Stomach (tissue), 9 donors: ENCODE measurements around the gene TPST1. TPM values are rescaled to one million over a fixed set of nuclear protein-coding genes. Genes with fewer than 3 reads are reported as not detected.

Experiments used
- DNase-seq, 2 donors: peaks; one replicate each; pipeline versions ENCODE4 v3.0.0 to v3.0.0-alpha.2; 2013 to 2019
- H3K27ac ChIP-seq, 5 donors: fragments of 200-600 bp in 4 of 5; sonication (generic) in 4 of 5; one replicate each; pipeline ENCODE4 v1.5.1; 2013 to 2019; ENCODE audit warnings: mild to moderate bottlenecking in 1 of 5, moderate library complexity in 1 of 5
- H3K27me3 ChIP-seq, 3 donors: fragments of 200-600 bp; sonication (generic); one replicate each; pipeline ENCODE4 v1.5.1; 2017 to 2019; ENCODE audit warnings: mixed run types in 1 of 3
- H3K36me3 ChIP-seq, 4 donors: fragments of 200-600 bp; sonication (generic); 1 replicate in 3 of 4; 2 replicates in 1 of 4; pipeline ENCODE4 v1.5.1; 2016 to 2019
- H3K4me1 ChIP-seq, 4 donors: fragments of 200-600 bp; sonication (generic); one replicate each; pipeline ENCODE4 v1.5.1; 2016 to 2019
- H3K4me3 ChIP-seq, 4 donors: fragments of 200-600 bp; sonication (generic) in 3 of 4; one replicate each; pipeline ENCODE4 v1.5.1; 2016 to 2019; ENCODE audit warnings: mild to moderate bottlenecking in 1 of 4
- H3K9me3 ChIP-seq, 4 donors: fragments of 200-600 bp; sonication (generic); one replicate each; pipeline ENCODE4 v1.5.1; 2016 to 2019
- EP300 ChIP-seq: sonication (generic); formaldehyde crosslinking; IDR thresholded peaks from one replicate; pipeline ENCODE4 v1.6.1; 2017; ENCODE audit warnings: antibody characterized with exemption
- POLR2A ChIP-seq, 4 donors: fragments of 450-650 bp; IDR thresholded peaks; one replicate each; pipeline ENCODE4 v1.6.1; 2016; ENCODE audit warnings: antibody characterized with exemption in 4 of 4, control low read depth in 2 of 4, mild to moderate bottlenecking in 1 of 4, moderate library complexity in 1 of 4
- POLR2AphosphoS5 ChIP-seq, 3 donors: sonication (generic); formaldehyde crosslinking; IDR thresholded peaks; one replicate each; pipeline ENCODE4 v1.6.1; 2016; ENCODE audit warnings: antibody characterized with exemption in 3 of 3
- WGBS, 5 donors: extraction: QIAGEN DNeasy Blood & Tissue Kit in 3 of 5; methylation state at CpG; one replicate each; pipeline versions ENCODE4 v1.1.5 to v1.1.7; 2013 to 2018; 5-methylcytosine and 5-hydroxymethylcytosine counted together
- intact Hi-C: fragments of 100-400 bp; cut with DNase I; formaldehyde crosslinking; loops from one replicate; pipeline ENCODE4 v1.15.1; 2023; ENCODE audit warnings: low total_unique reads
- polyA plus RNA-seq, 3 donors: library from polyadenylated mRNA; stranded (reverse); fragments of 200-250 nt; gene quantifications; one replicate each; pipeline ENCODE4 v1.2.3, GENCODE V29; 2013
- total RNA-seq, 5 donors: library from RNA; depleted of rRNA; stranded (reverse); fragments of >200 nt; gene quantifications; one replicate each; pipeline versions ENCODE4 v1.1.0 to v1.2.3, GENCODE V29; 2014 to 2016
- TF ChIP-seq, protein P1 (sequence below), 7 experiments: fragments of 450-650 bp in 4 of 7; fragments of 200-600 bp in 3 of 7; sonication (generic) in 3 of 7; IDR thresholded peaks; one replicate each; pipeline ENCODE4 v1.5.1; 2016 to 2019; ENCODE audit warnings: antibody characterized with exemption in 7 of 7, control low read depth in 2 of 7, mild to moderate bottlenecking in 1 of 7
- donor health status: healthy with polysubstance abuse.
- donor health status: Bipolar disorder and iron deficiency.
- donor health status: healthy.

Gene TPST1
- total and polyA plus RNA-seq, 8 donors: 0.58 to 78.8 (median 8.7) TPM

DNA sequence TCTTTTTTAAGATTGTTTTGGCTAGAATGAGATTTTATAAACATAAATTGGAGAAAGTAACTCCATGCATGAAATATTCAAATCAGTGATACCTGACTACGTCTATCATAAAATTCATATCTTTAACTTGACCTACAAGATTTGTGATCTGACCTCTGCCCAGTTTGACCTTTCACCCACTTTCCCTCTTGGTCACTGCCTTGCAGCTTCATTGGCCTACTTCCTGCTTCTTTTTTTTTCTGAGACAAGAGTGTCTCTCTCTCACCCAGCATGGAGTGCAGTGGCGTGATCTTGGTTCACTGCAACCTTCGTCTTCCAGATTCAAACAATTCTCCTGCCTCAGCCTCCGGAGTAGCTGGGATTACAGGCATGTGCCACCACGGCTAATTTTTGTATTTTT, 28.5 kb downstream of the TPST1 start:
- Histone ChIP-seq H3K9me3 (peaks cover 0 to 6% (median 2%) of the 10 kb centered on the region in 4 donors), H3K27ac (no peak overlapping the region), H3K36me3 (peaks cover 0 to 5% (median 0%) of the 10 kb centered on the region in 4 donors), H3K4me1 (peaks cover 11 to 22% (median 19%) of the 10 kb centered on the region in 4 donors), H3K4me3 (no peak overlapping the region), H3K27me3 (no peaks in the 10 kb centered on the region)
- intact Hi-C loops: no loop called here
- no peak for DNase-seq
- TF ChIP-seq, protein P1, sequence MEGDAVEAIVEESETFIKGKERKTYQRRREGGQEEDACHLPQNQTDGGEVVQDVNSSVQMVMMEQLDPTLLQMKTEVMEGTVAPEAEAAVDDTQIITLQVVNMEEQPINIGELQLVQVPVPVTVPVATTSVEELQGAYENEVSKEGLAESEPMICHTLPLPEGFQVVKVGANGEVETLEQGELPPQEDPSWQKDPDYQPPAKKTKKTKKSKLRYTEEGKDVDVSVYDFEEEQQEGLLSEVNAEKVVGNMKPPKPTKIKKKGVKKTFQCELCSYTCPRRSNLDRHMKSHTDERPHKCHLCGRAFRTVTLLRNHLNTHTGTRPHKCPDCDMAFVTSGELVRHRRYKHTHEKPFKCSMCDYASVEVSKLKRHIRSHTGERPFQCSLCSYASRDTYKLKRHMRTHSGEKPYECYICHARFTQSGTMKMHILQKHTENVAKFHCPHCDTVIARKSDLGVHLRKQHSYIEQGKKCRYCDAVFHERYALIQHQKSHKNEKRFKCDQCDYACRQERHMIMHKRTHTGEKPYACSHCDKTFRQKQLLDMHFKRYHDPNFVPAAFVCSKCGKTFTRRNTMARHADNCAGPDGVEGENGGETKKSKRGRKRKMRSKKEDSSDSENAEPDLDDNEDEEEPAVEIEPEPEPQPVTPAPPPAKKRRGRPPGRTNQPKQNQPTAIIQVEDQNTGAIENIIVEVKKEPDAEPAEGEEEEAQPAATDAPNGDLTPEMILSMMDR (IDR thresholded peaks at IDR 0.05): no peak
- TF ChIP-seq POLR2A (IDR thresholded peaks at IDR 0.05) (no peak), EP300 (no peak), POLR2AphosphoS5 (IDR thresholded peaks at IDR 0.05) (no peak)
- WGBS, 5 donors: 81 to 89% (median 87%) methylated on average over 5 of the region's 5 CpGs

DNA sequence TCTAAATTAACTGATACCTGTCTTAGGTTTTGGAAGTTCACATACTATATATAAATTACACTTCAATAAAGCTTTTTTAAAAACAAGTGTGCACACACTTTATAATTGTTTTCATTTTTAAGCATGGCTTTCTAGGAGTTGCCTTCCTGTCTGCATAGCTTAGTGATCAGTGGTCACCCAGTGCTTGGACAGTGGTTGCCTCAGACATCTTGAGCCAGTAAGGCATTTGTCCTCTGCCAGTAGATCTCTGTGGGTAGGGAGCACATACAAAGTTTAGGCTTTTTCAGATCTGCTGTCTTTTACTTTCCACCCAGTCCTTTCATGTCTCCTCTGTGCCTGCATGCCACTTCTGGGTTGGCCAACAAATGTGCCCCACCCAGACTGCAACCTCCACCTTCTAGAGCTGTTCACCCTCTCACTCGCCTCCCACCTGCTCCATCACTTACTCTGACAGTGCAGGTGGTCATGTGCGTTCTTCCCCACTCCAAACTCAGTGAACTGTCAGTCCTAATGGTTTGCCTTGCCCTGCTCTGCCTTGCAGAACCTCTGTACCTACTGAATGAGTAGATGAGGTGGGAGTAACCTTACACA, 31.7 kb downstream of the TPST1 start:
- no peak overlapping the region for H3K27ac ChIP-seq
- H3K27me3 ChIP-seq: no peaks in the 10 kb centered on the region
- no peak for TF ChIP-seq EP300
- TF ChIP-seq POLR2AphosphoS5 (IDR thresholded peaks at IDR 0.05): no peak
- no peak for TF ChIP-seq POLR2A (IDR thresholded peaks at IDR 0.05)
- TF ChIP-seq, protein P1 (IDR thresholded peaks at IDR 0.05): no peak
- H3K4me1 ChIP-seq: peaks cover 16 to 37% (median 27%) of the 10 kb centered on the region in 4 donors
- H3K4me3 ChIP-seq: no peak overlapping the region
- 62 to 90% (median 85%) methylated on average over 2 of the region's 2 CpGs for WGBS, 5 donors
- DNase-seq: peak in 1 of 2 donors; percentile 23
- peaks cover 0 to 15% (median 0%) of the 10 kb centered on the region in 4 donors for H3K36me3 ChIP-seq
- peaks cover 0 to 6% (median 0%) of the 10 kb centered on the region in 4 donors for H3K9me3 ChIP-seq
- intact Hi-C loops: no loop called here

DNA sequence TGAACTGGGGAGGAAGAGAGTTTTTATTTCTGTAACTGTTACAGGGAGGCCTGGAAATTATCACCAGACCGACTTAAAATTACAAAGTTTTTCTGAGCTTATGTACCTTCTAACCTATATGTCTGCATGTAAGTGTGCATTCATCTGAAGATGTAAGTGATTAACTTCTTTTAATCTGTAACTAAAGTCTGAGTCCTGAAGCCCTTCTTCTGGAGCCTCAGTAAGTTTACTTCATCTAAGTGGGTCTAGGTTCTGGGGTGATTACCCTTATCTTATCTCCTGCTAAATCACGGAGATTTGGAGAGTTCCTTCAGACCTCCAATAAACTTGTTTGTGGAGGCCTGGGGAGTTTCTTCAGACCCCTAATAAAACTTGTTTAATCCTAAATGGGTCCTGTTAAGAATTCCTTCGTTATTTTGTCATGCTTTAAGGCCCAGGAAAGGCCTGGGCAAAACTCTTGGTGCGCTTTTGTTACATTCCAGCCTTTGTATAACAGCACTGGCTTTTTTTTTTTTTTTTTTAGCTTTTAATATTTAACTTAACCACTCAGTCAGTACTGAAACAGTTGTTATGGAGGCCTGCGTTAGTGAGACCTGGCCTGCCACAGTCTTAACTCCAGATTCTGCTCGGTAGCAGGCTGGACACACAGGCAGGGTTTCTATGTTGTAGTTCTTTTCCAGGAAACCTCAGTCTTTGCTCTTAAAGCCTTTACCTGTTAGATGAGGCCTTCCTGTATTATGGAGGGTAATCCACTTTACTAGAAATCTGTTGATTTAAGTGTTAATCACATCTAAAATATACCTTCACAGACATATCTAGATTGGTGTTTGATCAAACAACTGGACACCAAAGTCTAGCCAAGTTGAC, 33.0 kb downstream of the TPST1 start:
- H3K27me3 ChIP-seq: no peaks in the 10 kb centered on the region
- no peaks in the 10 kb centered on the region for H3K9me3 ChIP-seq
- H3K4me1 ChIP-seq: peaks cover 16 to 37% (median 27%) of the 10 kb centered on the region in 4 donors
- no peak for TF ChIP-seq POLR2A (IDR thresholded peaks at IDR 0.05)
- no peak for TF ChIP-seq EP300
- no peak for TF ChIP-seq POLR2AphosphoS5 (IDR thresholded peaks at IDR 0.05)
- TF ChIP-seq, protein P1 (IDR thresholded peaks at IDR 0.05): no peak
- no peak overlapping the region for H3K4me3 ChIP-seq
- peaks cover 0 to 15% (median 0%) of the 10 kb centered on the region in 4 donors for H3K36me3 ChIP-seq
- intact Hi-C loops: no loop called here
- DNase-seq: peak in 1 of 2 donors; percentile 38
- H3K27ac ChIP-seq: peak overlapping the region in 4 of 5 donors; percentile 10 to 62 (median 41)
- 26 to 41% (median 31%) methylated on average over 6 of the region's 6 CpGs for WGBS, 5 donors

DNA sequence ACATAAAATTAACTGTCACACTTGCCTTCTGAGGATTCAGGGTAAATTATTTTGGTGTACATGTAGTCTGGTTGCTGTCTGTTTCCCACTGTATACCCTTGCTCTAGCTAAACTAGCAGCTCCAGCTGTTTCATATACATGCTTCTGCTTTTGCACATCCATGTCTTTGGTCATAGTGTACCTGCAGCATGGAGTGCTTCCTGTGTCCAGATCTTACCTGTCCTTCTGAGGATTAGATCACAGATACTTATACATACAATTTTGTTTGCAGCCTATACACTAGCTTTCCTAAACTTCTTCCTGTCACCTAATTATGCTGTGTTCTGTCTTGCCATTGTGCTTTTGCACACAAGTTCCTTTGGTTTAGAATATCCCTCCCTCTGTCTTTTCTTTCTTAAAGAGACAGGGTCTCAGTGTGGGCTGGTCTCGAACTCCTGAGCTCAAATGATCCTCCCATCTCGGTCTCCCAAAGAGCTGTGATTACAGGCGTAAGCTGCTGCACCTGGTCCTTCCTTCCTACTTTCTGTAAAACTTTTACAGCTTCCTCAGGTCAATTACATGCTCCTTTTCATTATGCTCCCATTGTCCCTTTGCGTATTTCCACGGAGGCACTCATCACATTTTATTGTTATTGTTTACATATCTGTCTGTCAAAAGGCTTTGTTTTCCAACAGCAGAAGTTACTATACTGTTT, 33.8 kb downstream of the TPST1 start:
- WGBS, 5 donors: 64 to 77% (median 71%) methylated on average over 5 of the region's 5 CpGs
- Histone ChIP-seq H3K9me3 (no peaks in the 10 kb centered on the region), H3K27ac (peak overlapping the region in 4 of 5 donors; percentile 10 to 62 (median 41)), H3K4me3 (no peak overlapping the region), H3K27me3 (no peaks in the 10 kb centered on the region), H3K36me3 (peaks cover 0 to 15% (median 0%) of the 10 kb centered on the region in 4 donors), H3K4me1 (peaks cover 16 to 37% (median 27%) of the 10 kb centered on the region in 4 donors)
- no peak for DNase-seq
- TF ChIP-seq POLR2AphosphoS5 (IDR thresholded peaks at IDR 0.05) (no peak), EP300 (no peak), POLR2A (IDR thresholded peaks at IDR 0.05) (no peak)
- TF ChIP-seq, protein P1 (IDR thresholded peaks at IDR 0.05): no peak
- intact Hi-C loops: no loop called here
